Pancreas (tissue), 10 donors: ENCODE results near the gene MOK. TPM values are rescaled to one million over a fixed set of nuclear protein-coding genes. Genes with fewer than 3 reads are reported as not detected.

Experiments used
- ATAC-seq, 4 donors: fragments of 200-7000 bp; cut with Tn5 transposase; one replicate each; pipeline versions ENCODE4 v1.8.0 to v1.9.1; 2020; ENCODE audit warnings: mild to moderate bottlenecking in 4 of 4, moderate library complexity in 4 of 4
- DNase-seq, 6 donors: peaks; one replicate each; pipeline ENCODE4 v3.0.0-alpha.2; 2020
- FAIRE-seq: peaks from 2 replicates; lab custom pipeline; 2012; peaks lifted over from hg19 to GRCh38; lab: Jason Lieb, UNC
- H3K27ac ChIP-seq, 4 donors: fragments of 200-600 bp; sonication (generic); 1 replicate in 3 of 4; 2 replicates in 1 of 4; pipeline versions ENCODE4 v1.5.0 to v1.8.0; 2020
- H3K27me3 ChIP-seq, 4 donors: fragments of 200-600 bp; one replicate each; pipeline ENCODE4 v1.8.0; 2021
- H3K36me3 ChIP-seq, 3 donors: fragments of 200-600 bp; sonication (generic) in 1 of 3; one replicate each; pipeline versions ENCODE4 v1.5.0 to v1.8.0; 2020 to 2021
- H3K4me1 ChIP-seq, 3 donors: fragments of 200-600 bp; one replicate each; pipeline ENCODE4 v1.8.0; 2021
- H3K4me3 ChIP-seq, 4 donors: fragments of 200-600 bp; sonication (generic) in 2 of 4; one replicate each; pipeline versions ENCODE4 v1.5.0 to v1.8.0; 2020 to 2021
- H3K9me3 ChIP-seq, 4 donors: fragments of 200-600 bp; one replicate each; pipeline ENCODE4 v1.8.0; 2021
- WGBS, 2 donors: extraction: QIAGEN DNeasy Blood & Tissue Kit; methylation state at CpG; one replicate each; pipeline ENCODE4 v1.1.7; 2013; 5-methylcytosine and 5-hydroxymethylcytosine counted together
- intact Hi-C, 3 donors: fragments of 100-400 bp; cut with DNase I; formaldehyde crosslinking; loops; one replicate each; pipeline versions ENCODE4 v1.11.1 to v1.14.2; 2022
- polyA plus RNA-seq, 2 donors: library from polyadenylated mRNA; stranded (reverse); fragments of 200-250 nt; gene quantifications; one replicate each; pipeline ENCODE4 v1.2.3, GENCODE V29; 2013
- total RNA-seq, 6 donors: library from RNA; stranded (reverse); fragmentation: NEBNext Ultra II Directional in 4 of 6; extraction: Animal tissue kit (Norgen Biotek cat#: 25700) in 4 of 6; gene quantifications; one replicate each; pipeline versions ENCODE4 v1.2.1 to v1.2.4, GENCODE V29; 2021 to 2023
- TF ChIP-seq, protein P1 (sequence below), 4 donors: fragments of 200-600 bp; sonication (generic) in 3 of 4; IDR thresholded peaks; one replicate each; pipeline versions ENCODE4 v1.5.0 to v1.8.0; 2021; ENCODE audit warnings: antibody characterized with exemption in 4 of 4
- donor health status: healthy with polysubstance abuse.
- donor health status: DM: no; HTN: no; CAD: no; lungs with moderate emphysema.
- donor health status: DM: no; HTN: no; CAD: no.
- donor health status: control.
- donor health status: control.
- donor health status: Bipolar disorder and iron deficiency.
- donor health status: DM: yes; HTN: yes; CAD: no.
- donor health status: DM: no; HTN: no; CAD: no.
- donor health status: DM: no; HTN: no; CAD: no.
- donor health status: DM: yes; HTN: yes; CAD: no.

MOK gene
- total and polyA plus RNA-seq, 8 donors = 7.7 to 35.9 (median 9.4) TPM

DNA sequence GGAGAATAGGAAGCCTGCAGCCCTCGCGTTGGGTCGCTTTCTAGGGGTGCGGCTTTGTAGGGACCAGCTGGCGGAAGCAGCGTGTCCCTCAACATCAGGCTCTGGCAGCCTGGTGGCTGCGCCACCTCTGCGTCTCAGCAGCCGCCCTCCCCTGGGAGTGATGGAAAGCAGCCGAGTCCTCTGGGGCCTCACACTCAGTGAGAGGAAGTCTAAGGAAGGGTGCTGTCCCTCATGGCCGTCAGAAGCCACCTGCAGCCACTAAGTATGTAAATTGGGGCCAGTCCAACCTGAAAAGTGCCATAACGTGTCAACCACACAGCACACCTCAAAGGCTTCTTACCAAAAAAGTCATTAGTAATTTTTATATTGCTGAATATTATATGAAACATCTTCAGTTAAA, 84.9 kb downstream of the MOK start:
- no peaks in the 10 kb centered on the region for H3K4me1 ChIP-seq
- H3K4me3 ChIP-seq = no peak overlapping the region
- H3K27ac ChIP-seq = no peak overlapping the region
- 87 to 93% methylated on average over 12 of the region's 12 CpGs for WGBS, 2 donors
- no peaks in the 10 kb centered on the region for H3K9me3 ChIP-seq
- TF ChIP-seq, protein P1, sequence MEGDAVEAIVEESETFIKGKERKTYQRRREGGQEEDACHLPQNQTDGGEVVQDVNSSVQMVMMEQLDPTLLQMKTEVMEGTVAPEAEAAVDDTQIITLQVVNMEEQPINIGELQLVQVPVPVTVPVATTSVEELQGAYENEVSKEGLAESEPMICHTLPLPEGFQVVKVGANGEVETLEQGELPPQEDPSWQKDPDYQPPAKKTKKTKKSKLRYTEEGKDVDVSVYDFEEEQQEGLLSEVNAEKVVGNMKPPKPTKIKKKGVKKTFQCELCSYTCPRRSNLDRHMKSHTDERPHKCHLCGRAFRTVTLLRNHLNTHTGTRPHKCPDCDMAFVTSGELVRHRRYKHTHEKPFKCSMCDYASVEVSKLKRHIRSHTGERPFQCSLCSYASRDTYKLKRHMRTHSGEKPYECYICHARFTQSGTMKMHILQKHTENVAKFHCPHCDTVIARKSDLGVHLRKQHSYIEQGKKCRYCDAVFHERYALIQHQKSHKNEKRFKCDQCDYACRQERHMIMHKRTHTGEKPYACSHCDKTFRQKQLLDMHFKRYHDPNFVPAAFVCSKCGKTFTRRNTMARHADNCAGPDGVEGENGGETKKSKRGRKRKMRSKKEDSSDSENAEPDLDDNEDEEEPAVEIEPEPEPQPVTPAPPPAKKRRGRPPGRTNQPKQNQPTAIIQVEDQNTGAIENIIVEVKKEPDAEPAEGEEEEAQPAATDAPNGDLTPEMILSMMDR (IDR thresholded peaks at IDR 0.05) = no peak
- FAIRE-seq (no peak), ATAC-seq (no peak), DNase-seq (peak in 1 of 6 donors; percentile 24)
- no peaks in the 10 kb centered on the region for H3K27me3 ChIP-seq
- intact Hi-C loops = no loop called here
- peaks cover 0 to 9% (median 0%) of the 10 kb centered on the region in 3 donors for H3K36me3 ChIP-seq

DNA sequence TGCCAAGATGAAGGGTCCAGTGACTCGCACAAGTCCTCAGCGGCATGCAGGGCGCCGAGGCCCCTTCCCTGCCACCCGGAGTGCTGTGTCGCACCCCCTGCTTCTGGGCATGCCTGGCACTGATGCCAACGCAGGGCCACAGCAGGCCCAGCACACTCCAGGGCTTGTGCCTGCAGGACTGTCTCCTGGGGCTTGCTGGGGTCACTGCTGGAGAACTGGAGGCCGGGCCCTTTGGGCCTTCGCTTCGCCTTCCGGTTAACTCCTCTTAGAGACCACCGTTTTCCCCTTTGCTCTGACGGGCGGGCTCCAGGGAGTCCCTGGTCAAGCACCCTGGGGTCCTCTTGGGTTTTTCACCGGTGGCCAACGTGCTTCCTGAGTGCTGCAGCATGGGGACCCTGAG, 85.6 kb downstream of the MOK start:
- TF ChIP-seq, protein P1 (IDR thresholded peaks at IDR 0.05) = no peak
- DNase-seq (peak in 1 of 6 donors; percentile 51), ATAC-seq (no peak), FAIRE-seq (no peak)
- H3K36me3 ChIP-seq = peaks cover 0 to 5% (median 0%) of the 10 kb centered on the region in 3 donors
- intact Hi-C loops = no loop called here
- H3K9me3 ChIP-seq = no peaks in the 10 kb centered on the region
- H3K4me1 ChIP-seq = no peaks in the 10 kb centered on the region
- WGBS, 2 donors = 94 to 95% methylated on average over 16 of the region's 16 CpGs
- no peak overlapping the region for H3K4me3 ChIP-seq
- no peaks in the 10 kb centered on the region for H3K27me3 ChIP-seq
- no peak overlapping the region for H3K27ac ChIP-seq

DNA sequence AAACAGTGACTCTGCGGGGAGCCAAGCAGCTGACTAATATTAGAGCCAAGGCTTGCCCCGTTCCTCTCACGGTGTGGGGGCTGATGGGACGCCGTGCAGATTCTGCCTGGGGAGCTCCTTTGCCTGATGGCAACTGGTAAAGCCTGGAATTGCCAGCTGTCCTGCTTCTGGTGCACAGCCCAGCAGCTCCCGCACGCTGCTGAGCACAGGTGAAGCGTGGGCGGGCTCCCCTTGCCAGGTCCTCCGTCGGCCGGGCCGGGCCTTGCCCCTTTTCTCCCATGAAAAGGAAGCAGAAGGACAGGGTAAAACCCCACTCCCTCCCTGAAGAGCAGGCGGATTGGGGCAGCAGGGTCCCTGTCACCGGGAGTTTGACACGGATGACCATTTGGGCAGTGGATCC, 86.3 kb downstream of the MOK start:
- 81 to 83% methylated on average over 16 of the region's 16 CpGs for WGBS, 2 donors
- ATAC-seq = peak in 1 of 4 donors; percentile 4
- Histone ChIP-seq H3K36me3 (peaks cover 0 to 5% (median 0%) of the 10 kb centered on the region in 3 donors), H3K9me3 (no peaks in the 10 kb centered on the region), H3K4me3 (no peak overlapping the region), H3K27ac (no peak overlapping the region), H3K4me1 (no peaks in the 10 kb centered on the region), H3K27me3 (no peaks in the 10 kb centered on the region)
- TF ChIP-seq, protein P1 (IDR thresholded peaks at IDR 0.05) = no peak
- peak in 1 of 6 donors; percentile 47 for DNase-seq
- no peak for FAIRE-seq
- intact Hi-C loops = no loop called here

DNA sequence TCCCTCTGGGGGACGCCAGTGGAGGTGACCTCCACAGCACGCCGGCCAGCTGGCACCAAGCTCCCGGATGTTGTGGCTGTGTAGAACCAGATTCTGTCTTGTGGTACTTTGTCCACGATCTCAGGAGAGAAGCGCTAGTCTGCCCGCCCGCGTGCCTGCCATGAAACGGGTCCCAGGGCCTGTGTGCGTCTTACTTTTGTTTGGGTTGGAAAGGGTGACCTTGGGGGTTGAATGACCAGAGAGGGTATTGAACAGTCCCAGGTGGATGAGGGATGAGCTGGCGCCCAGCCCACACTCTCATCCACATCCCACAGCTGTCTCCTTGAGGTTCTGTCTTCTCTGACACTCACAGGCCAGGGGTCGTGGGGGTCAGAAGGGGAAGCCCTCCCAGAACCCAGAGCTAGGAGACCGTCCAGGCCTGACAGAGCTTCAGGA, 87.0 kb downstream of the MOK start:
- intact Hi-C loops = no loop called here
- no peak for ATAC-seq
- Histone ChIP-seq H3K4me1 (no peaks in the 10 kb centered on the region), H3K36me3 (peaks cover 0 to 5% (median 0%) of the 10 kb centered on the region in 3 donors), H3K27ac (no peak overlapping the region), H3K9me3 (no peaks in the 10 kb centered on the region), H3K4me3 (no peak overlapping the region), H3K27me3 (no peaks in the 10 kb centered on the region)
- peak in 1 of 6 donors; percentile 52 for DNase-seq
- no peak for FAIRE-seq
- WGBS, 2 donors = 80 to 84% methylated on average over 14 of the region's 14 CpGs
- TF ChIP-seq, protein P1 (IDR thresholded peaks at IDR 0.05) = no peak

DNA sequence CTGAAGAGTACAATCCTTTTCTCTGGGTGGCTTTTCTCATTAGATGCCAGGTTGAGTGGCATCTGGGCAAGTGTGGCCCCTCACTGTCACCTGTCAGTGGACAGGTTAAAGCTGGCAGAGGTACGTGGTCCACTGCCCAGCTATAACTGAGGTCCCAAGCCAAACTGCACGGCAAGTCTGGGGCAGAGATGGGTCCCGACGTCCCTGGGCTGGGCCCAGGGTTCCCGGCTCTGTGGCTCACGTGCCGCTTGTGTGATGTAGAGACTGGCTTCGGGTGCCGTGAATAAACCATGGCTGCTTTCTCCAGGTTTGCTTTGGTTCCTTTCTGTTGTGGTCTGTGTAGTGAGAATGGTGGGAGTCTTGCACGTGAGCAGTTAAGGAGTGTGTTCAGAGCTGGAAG, 87.6 kb downstream of the MOK start:
- H3K27me3 ChIP-seq = no peaks in the 10 kb centered on the region
- FAIRE-seq = no peak
- peak in 1 of 6 donors; percentile 22 for DNase-seq
- H3K4me1 ChIP-seq = no peaks in the 10 kb centered on the region
- TF ChIP-seq, protein P1 (IDR thresholded peaks at IDR 0.05) = no peak
- WGBS, 2 donors = 94 to 95% methylated on average over 10 of the region's 10 CpGs
- H3K27ac ChIP-seq = no peak overlapping the region
- no peak for ATAC-seq
- no peak overlapping the region for H3K4me3 ChIP-seq
- intact Hi-C loops = no loop called here
- H3K36me3 ChIP-seq = no peaks in the 10 kb centered on the region
- no peaks in the 10 kb centered on the region for H3K9me3 ChIP-seq
